Nephron (organoid): ENCODE results near the gene NIT1.
A peak's percentile ranks its signal among the peaks of the same experiment; 100 is the strongest.

ENCODE experiments used
- H3K27ac Mint-ChIP-seq, 3 experiments: 2 replicates each; pipeline ENCODE4 v1.8.0; 2020; ENCODE audit warnings: mixed read lengths in 3 of 3, mild to moderate bottlenecking in 2 of 3, moderate library complexity in 1 of 3
- H3K27me3 Mint-ChIP-seq: 2 replicates; pipeline ENCODE4 v1.8.0; 2021; ENCODE audit warnings: low read depth, mild to moderate bottlenecking, moderate library complexity, mixed read lengths
- H3K36me3 Mint-ChIP-seq: 2 replicates; pipeline ENCODE4 v1.8.0; 2020; ENCODE audit warnings: low read depth, mixed read lengths
- H3K4me1 Mint-ChIP-seq: 2 replicates; pipeline ENCODE4 v1.8.0; 2020; ENCODE audit warnings: mixed read lengths
- H3K4me3 Mint-ChIP-seq, 3 experiments: 2 replicates each; pipeline ENCODE4 v1.8.0; 2020; ENCODE audit warnings: mild to moderate bottlenecking in 3 of 3, mixed read lengths in 3 of 3, moderate library complexity in 2 of 3
- H3K9me3 Mint-ChIP-seq: 2 replicates; pipeline ENCODE4 v1.8.0; 2020; ENCODE audit warnings: mixed read lengths
- TF ChIP-seq, protein P1 (sequence below), 3 experiments: fragments of 200-600 bp; sonication (generic); IDR thresholded peaks; one replicate each; pipeline ENCODE4 v1.5.0; 2021; ENCODE audit warnings: antibody characterized with exemption in 3 of 3; ENCODE audit not compliant: unreplicated experiment in 3 of 3

NIT1 gene

GRCh38 chr1:161082996-161083747 lies 34.7 kb upstream of the NIT1 start:
- Mint-ChIP-seq H3K36me3 (no peaks in the 10 kb centered on the region), H3K4me1 (no peaks in the 10 kb centered on the region), H3K9me3 (no peaks in the 10 kb centered on the region), H3K27me3 (peaks cover 4% of the 10 kb centered on the region), H3K4me3 (no peak overlapping the region), H3K27ac (peak overlapping the region in 1 of 3 experiments; percentile 59)
- TF ChIP-seq, protein P1, sequence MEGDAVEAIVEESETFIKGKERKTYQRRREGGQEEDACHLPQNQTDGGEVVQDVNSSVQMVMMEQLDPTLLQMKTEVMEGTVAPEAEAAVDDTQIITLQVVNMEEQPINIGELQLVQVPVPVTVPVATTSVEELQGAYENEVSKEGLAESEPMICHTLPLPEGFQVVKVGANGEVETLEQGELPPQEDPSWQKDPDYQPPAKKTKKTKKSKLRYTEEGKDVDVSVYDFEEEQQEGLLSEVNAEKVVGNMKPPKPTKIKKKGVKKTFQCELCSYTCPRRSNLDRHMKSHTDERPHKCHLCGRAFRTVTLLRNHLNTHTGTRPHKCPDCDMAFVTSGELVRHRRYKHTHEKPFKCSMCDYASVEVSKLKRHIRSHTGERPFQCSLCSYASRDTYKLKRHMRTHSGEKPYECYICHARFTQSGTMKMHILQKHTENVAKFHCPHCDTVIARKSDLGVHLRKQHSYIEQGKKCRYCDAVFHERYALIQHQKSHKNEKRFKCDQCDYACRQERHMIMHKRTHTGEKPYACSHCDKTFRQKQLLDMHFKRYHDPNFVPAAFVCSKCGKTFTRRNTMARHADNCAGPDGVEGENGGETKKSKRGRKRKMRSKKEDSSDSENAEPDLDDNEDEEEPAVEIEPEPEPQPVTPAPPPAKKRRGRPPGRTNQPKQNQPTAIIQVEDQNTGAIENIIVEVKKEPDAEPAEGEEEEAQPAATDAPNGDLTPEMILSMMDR (IDR thresholded peaks at IDR 0.05; ENCODE audit: unreplicated experiment in 3 of 3): no peak

DNA sequence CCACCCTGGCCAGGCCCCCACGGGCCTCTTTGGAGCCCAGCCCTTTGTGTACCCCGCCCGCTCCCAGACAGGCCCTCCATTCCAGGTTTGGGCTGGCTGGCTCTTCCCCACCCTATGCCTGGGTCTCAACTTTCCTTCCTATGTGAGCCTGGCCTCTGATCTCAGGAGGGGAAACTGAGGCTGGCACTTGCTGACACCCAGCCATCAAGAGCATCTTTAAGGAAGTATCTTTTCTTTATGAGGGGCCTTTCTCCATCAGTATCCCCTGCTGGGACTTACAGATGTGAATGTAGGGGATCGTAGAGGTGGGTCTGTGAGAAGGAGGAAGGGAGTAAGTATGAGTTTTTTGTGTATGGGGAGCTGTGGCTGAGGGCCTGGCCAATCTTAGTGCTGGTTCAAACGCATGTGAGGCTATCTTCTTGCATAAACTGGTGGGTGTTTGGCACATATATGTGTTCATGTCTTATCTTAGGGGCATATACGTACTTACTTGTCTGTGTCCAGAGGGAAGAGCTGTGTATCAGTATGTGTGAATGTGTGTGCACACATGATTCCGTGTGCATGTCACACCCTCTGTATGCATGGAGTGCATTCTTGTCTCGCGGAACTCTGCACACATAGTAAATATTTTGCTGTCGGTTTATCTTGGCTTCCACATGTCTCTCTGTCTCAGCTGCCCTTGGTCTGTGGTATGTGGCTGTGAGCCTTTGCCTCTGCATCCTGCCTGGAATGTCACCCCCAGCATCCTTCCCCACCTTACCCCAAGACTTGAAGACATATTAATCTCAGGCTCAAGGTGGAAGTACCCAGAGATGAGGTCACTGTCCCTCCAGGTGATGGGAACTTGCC lies 33.9 kb upstream of the NIT1 start:
- Mint-ChIP-seq H3K9me3 (no peaks in the 10 kb centered on the region), H3K4me3 (no peak overlapping the region), H3K36me3 (no peaks in the 10 kb centered on the region), H3K27me3 (peaks cover 4% of the 10 kb centered on the region), H3K4me1 (no peaks in the 10 kb centered on the region), H3K27ac (peak overlapping the region in 1 of 3 experiments; percentile 5)
- TF ChIP-seq, protein P1 (IDR thresholded peaks at IDR 0.05; ENCODE audit: unreplicated experiment in 3 of 3): no peak

- Mint-ChIP-seq H3K36me3 (no peaks in the 10 kb centered on the region), H3K27ac (peak overlapping the region in 1 of 3 experiments; percentile 5), H3K27me3 (peaks cover 4% of the 10 kb centered on the region), H3K9me3 (no peaks in the 10 kb centered on the region), H3K4me1 (no peaks in the 10 kb centered on the region), H3K4me3 (no peak overlapping the region)
- TF ChIP-seq, protein P1 (IDR thresholded peaks at IDR 0.05; ENCODE audit: unreplicated experiment in 3 of 3): no peak
Observed at GRCh38 chr1:161084597-161084988, 33.3 kb upstream of the NIT1 start.

DNA sequence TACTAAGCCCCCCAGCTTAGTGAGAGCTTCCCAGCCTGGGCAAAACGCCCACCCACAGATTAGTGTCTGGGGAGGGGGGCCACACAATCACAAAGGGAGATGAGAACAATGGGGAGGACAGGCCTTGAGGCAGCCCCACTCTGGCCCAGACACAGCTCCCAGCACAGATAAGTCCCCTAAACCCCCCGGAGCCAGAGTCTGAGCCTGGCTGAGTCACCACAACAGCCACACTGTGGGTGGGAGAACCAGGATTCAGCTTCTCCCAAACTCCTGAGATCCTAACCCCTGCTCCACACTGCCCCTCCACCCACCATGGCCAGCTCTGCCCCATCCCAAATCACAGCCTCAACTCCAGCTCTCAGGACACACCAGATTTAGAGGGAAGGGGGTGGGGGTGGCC lies 32.7 kb upstream of the NIT1 start:
- Mint-ChIP-seq H3K27me3 (peaks cover 4% of the 10 kb centered on the region), H3K4me3 (no peak overlapping the region), H3K36me3 (no peaks in the 10 kb centered on the region), H3K9me3 (no peaks in the 10 kb centered on the region), H3K4me1 (no peaks in the 10 kb centered on the region), H3K27ac (no peak overlapping the region)
- TF ChIP-seq, protein P1 (IDR thresholded peaks at IDR 0.05; ENCODE audit: unreplicated experiment in 3 of 3): no peak

DNA sequence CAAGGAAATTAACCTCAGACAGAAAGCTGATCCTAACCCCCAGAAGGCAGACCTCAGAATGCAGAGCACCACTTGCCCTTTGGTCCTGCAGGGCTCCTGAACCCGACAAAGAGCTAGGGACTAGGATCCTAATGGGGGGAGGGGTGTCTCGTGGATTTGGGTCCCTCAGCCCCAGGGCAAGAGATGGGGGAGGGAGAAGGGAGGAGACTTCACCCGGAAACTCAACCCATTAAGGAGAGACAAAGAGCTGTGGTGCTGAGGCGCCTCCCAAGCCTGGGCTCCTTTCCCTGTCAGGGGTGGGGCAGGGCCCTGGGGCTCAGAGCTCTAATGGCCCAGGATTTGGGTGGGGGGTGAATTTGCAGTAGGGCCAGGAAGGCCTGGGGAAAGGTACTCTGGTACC lies 31.4 kb upstream of the NIT1 start:
- Mint-ChIP-seq H3K27ac (no peak overlapping the region), H3K36me3 (no peaks in the 10 kb centered on the region)

More for the DNA sequence above, 31.4 kb upstream of the NIT1 start:
- Mint-ChIP-seq H3K4me1 (no peaks in the 10 kb centered on the region), H3K27me3 (peaks cover 4% of the 10 kb centered on the region), H3K9me3 (no peaks in the 10 kb centered on the region), H3K4me3 (no peak overlapping the region)
- TF ChIP-seq, protein P1 (IDR thresholded peaks at IDR 0.05; ENCODE audit: unreplicated experiment in 3 of 3): no peak
